Karpas-422 (cell line): ENCODE measurements around the gene SULT1A3. TPM values are rescaled to one million over a fixed set of nuclear protein-coding genes. Genes with fewer than 3 reads are reported as not detected.
"Not testable (repeated sequence)": the region's sequence is repeated elsewhere in the genome, so short reads cannot be mapped to it uniquely, and the experiment has no call there.

Experiments
- DNase-seq: peaks from one replicate; pipeline ENCODE4 v3.0.0-alpha.2; 2015
- H2AFZ ChIP-seq: fragments of 200-600 bp; sonication (generic); 2 replicates; pipeline ENCODE4 v1.6.1; 2014; ENCODE audit warnings: antibody characterized with exemption, low read length, mixed read lengths
- H3K27ac ChIP-seq: fragments of 200-600 bp; sonication (generic); 2 replicates; pipeline ENCODE4 v1.5.1; 2014; ENCODE audit warnings: mild to moderate bottlenecking, low read length, moderate library complexity
- H3K27me3 ChIP-seq: fragments of 200-600 bp; sonication (generic); 2 replicates; pipeline ENCODE4 v1.6.1; 2014; ENCODE audit warnings: low read length, mixed read lengths
- H3K36me3 ChIP-seq: fragments of 200-600 bp; sonication (generic); 2 replicates; pipeline ENCODE4 v1.6.1; 2014; ENCODE audit warnings: low read length, mixed read lengths; ENCODE audit not compliant: insufficient read depth
- H3K4me1 ChIP-seq: fragments of 200-600 bp; sonication (generic); 2 replicates; pipeline ENCODE4 v1.6.1; 2014; ENCODE audit warnings: mild to moderate bottlenecking, low read length, mixed read lengths
- H3K4me2 ChIP-seq: fragments of 200-600 bp; sonication (generic); 2 replicates; pipeline ENCODE4 v1.6.1; 2014; ENCODE audit warnings: low read length, low read depth, mild to moderate bottlenecking; ENCODE audit not compliant: poor library complexity, severe bottlenecking
- H3K4me3 ChIP-seq: fragments of 200-600 bp; sonication (generic); 2 replicates; pipeline ENCODE4 v1.5.1; 2014; ENCODE audit warnings: mild to moderate bottlenecking, antibody characterized with exemption, low read length, mixed read lengths
- H3K79me2 ChIP-seq: fragments of 200-600 bp; sonication (generic); 2 replicates; pipeline ENCODE4 v1.6.1; 2014; ENCODE audit warnings: mild to moderate bottlenecking, low read length, mixed read lengths
- H3K9ac ChIP-seq: fragments of 200-600 bp; sonication (generic); 2 replicates; pipeline ENCODE4 v1.6.0; 2014; ENCODE audit warnings: low read length
- H3K9me2 ChIP-seq: fragments of 200-600 bp; sonication (generic), shearing (Covaris generic); replicated peaks from 2 replicates; pipeline ENCODE4 v1.6.0; 2014; ENCODE audit warnings: mild to moderate bottlenecking, low read length, moderate library complexity; ENCODE audit not compliant: insufficient read depth
- H3K9me3 ChIP-seq: fragments of 300-700, 200-600 bp; sonication (generic); 2 replicates; pipeline ENCODE4 v1.6.1; 2014; ENCODE audit warnings: low read length, mixed read lengths
- H4K20me1 ChIP-seq: fragments of 200-600 bp; sonication (generic); 2 replicates; pipeline ENCODE4 v1.6.1; 2014; ENCODE audit warnings: mild to moderate bottlenecking, antibody characterized with exemption, low read length, low read depth; ENCODE audit not compliant: insufficient read depth
- total RNA-seq: library from RNA; depleted of rRNA; stranded (reverse); fragments of >200 nt; shearing (Covaris generic); gene quantifications from 2 replicates; pipeline ENCODE4 v1.2.3, GENCODE V29; 2014; ENCODE audit warnings: low replicate concordance

Gene SULT1A3
- total RNA-seq, 1 experiment from 2014 or later = 7.1 TPM

DNA sequence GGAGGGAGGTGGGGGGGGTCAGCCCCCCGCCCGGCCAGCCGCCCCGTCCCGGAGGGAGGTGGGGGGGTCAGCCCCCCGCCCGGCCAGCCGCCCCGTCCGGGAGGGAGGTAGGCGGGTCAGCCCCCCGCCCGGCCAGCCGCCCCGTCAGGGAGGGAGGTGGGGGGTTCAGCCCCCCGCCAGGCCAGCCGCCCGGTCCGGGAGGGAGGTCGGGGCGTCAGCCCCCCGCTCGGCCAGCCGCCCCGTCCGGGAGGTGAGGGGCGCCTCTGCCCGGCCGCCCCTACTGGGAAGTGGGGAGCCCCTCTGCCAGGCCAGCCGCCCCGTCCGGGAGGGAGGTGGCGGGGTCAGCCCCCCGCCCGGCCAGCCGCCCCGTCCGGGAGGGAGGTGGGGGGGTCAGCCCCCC lies 29.6 kb upstream of the SULT1A3 start:
- H2AFZ ChIP-seq, DNase-seq, H3K4me3 ChIP-seq, H3K36me3 ChIP-seq, H3K4me2 ChIP-seq, H3K9ac ChIP-seq, H3K4me1 ChIP-seq, H4K20me1 ChIP-seq, H3K9me3 ChIP-seq, H3K9me2 ChIP-seq, H3K27me3 ChIP-seq, H3K79me2 ChIP-seq, H3K27ac ChIP-seq: not testable (repeated sequence)

DNA sequence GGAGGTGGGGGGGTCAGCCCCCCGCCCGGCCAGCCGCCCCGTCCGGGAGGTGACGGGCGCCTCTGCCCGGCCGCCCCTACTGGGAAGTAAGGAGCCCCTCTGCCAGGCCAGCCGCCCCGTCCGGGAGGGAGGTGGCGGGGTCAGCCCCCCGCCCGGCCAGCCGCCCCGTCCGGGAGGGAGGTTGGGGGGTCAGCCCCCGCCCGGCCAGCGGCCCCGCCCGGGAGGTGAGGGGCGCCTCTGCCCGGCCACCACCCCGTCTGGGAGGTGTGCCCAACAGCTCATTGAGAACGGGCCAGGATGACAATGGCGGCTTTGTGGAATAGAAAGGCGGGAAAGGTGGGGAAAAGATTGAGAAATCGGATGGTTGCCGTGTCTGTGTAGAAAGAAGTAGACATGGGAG lies 28.9 kb upstream of the SULT1A3 start:
- H2AFZ ChIP-seq, H4K20me1 ChIP-seq, H3K4me3 ChIP-seq, H3K36me3 ChIP-seq, DNase-seq, H3K9me3 ChIP-seq, H3K27ac ChIP-seq, H3K4me1 ChIP-seq, H3K9me2 ChIP-seq, H3K27me3 ChIP-seq, H3K9ac ChIP-seq, H3K4me2 ChIP-seq, H3K79me2 ChIP-seq: not testable (repeated sequence)

DNA sequence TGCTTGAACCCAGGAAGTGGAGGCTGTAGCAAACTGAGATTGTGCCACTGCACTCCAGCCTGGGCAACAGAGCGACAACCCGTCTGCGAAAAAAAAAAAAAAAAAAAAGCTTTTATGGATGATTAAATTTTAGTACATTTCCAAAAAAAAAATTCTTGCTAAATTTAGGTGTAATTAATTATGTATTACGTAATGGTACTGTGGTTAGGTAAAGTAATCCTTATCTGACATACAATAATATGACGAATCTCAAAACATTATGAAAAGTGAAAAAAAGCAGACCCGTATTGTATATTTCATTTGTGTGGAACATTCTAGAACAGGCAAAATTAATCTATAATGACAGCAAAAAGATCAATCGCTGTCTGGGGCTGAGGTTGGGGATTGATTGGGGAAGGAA lies 26.0 kb upstream of the SULT1A3 start:
- Histone ChIP-seq H3K27ac (no peak overlapping the region), H2AFZ (no peak overlapping the region), H3K4me3 (no peak overlapping the region), H3K9ac (no peak overlapping the region), H3K36me3 (no peaks in the 10 kb centered on the region), H3K27me3 (no peaks in the 10 kb centered on the region), H3K4me2 (no peak overlapping the region), H3K79me2 (no peaks in the 10 kb centered on the region), H3K9me3 (no peaks in the 10 kb centered on the region), H3K9me2 (no peaks in the 10 kb centered on the region), H4K20me1 (no peaks in the 10 kb centered on the region), H3K4me1 (no peaks in the 10 kb centered on the region)
- no peak for DNase-seq

DNA sequence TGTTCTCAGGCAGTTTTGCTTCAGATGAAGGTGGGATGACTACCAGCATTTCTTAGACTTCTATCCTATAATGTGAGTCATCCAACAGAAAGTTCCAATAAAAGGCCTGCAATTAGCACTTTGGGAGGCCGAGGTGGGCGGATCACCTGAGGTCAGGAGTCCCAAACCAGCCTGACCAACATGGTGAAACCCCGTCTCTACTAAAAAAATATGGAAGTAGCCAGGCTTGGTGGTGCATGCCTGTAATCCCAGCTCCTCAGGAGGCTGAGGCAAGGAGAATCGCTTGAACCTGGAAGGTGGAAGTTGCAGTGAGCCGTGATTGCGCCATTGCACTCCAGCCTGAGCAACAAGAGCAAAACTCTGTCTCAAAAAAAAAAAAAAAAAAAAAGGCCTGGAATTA lies 22.2 kb upstream of the SULT1A3 start:
- not testable (repeated sequence) for H3K36me3 ChIP-seq, H2AFZ ChIP-seq, H3K27ac ChIP-seq, H4K20me1 ChIP-seq, H3K9me2 ChIP-seq, H3K9ac ChIP-seq, H3K79me2 ChIP-seq, H3K4me1 ChIP-seq, H3K4me2 ChIP-seq, H3K9me3 ChIP-seq, DNase-seq, H3K4me3 ChIP-seq, H3K27me3 ChIP-seq

DNA sequence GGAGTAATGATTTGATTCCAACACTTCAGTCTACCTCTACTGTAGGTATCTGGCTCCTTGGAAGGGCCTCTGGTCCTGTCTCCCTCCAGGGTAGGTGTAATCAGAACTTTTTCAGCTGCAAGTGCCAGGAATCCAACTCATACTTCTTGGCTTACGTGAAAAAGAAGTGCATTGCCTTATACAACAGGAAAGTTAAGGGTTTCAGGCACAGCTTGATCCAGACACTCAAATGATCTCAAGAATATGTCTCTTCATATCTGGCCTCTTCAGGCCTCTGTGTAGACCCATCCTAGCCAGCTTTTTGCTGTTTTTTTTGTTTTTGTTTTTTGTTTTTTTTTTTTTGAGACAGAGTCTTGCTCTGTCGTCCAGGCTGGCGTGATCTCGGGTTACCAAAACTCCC lies 19.9 kb upstream of the SULT1A3 start:
- H3K27ac ChIP-seq = no peak overlapping the region
- no peaks in the 10 kb centered on the region for H3K27me3 ChIP-seq
- H3K4me1 ChIP-seq = peaks cover 6% of the 10 kb centered on the region
- H3K36me3 ChIP-seq = peaks cover 2% of the 10 kb centered on the region; the same call in 1 of the 2 replicates
- H3K79me2 ChIP-seq = peaks cover 5% of the 10 kb centered on the region
- no peaks in the 10 kb centered on the region for H3K9me2 ChIP-seq
- no peak overlapping the region for H3K4me3 ChIP-seq
- no peak overlapping the region for H3K4me2 ChIP-seq
- H3K9me3 ChIP-seq = no peaks in the 10 kb centered on the region
- no peak overlapping the region for H3K9ac ChIP-seq
- DNase-seq = no peak
- no peak overlapping the region for H2AFZ ChIP-seq
- no peaks in the 10 kb centered on the region for H4K20me1 ChIP-seq

DNA sequence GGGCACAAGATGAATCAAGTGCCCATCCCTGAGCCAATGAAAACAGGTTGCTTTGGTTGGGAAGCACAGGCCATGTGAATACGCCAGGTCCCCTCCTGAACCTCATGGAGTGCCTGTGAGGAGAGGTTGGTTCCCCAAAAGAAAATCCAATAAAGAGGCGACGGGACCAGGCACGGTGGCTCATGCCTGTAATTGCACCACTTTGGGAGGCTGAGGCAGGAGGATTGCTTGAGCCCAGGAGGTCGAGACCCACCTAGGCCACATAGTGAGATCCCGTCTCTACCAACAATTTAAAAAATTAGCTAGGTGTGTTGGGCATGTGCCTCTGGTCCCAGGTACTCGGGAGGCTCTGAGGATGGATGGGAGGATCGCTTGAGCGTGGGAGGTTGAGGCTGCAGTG lies 19.1 kb upstream of the SULT1A3 start:
- no peaks in the 10 kb centered on the region for H4K20me1 ChIP-seq
- no peaks in the 10 kb centered on the region for H3K9me3 ChIP-seq
- H3K27ac ChIP-seq = no peak overlapping the region
- no peak overlapping the region for H3K4me2 ChIP-seq
- no peaks in the 10 kb centered on the region for H3K9me2 ChIP-seq
- H3K4me3 ChIP-seq = no peak overlapping the region
- peaks cover 10% of the 10 kb centered on the region for H3K4me1 ChIP-seq
- H2AFZ ChIP-seq = no peak overlapping the region
- no peak for DNase-seq
- peaks cover 3% of the 10 kb centered on the region; the same call in 1 of the 2 replicates for H3K36me3 ChIP-seq
- H3K79me2 ChIP-seq = peaks cover 12% of the 10 kb centered on the region
- H3K27me3 ChIP-seq = no peaks in the 10 kb centered on the region
- H3K9ac ChIP-seq = no peak overlapping the region

DNA sequence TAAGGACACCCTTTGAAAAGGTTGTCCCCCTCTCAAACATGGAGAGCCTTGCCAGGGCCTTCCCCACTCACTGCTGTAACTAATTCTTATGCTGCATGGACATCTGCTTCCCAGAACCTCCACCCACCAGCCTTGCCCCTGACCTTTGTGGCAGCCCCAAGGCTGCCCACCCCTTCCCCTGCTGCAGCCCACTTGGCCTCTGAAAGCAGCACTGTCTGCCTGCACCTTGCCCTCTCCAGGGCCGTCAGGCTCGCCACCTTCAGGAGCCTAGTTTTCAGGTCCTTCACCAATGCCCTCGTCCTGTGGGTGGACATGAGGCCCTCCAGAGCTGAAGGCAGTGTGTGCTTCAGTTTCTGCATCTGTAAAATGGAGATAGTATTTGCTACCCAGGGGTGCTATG lies 18.3 kb upstream of the SULT1A3 start:
- Histone ChIP-seq H3K9me2 (no peaks in the 10 kb centered on the region), H4K20me1 (no peaks in the 10 kb centered on the region), H3K27me3 (no peaks in the 10 kb centered on the region), H3K4me1 (peaks cover 18% of the 10 kb centered on the region), H3K9ac (no peak overlapping the region), H3K79me2 (peaks cover 19% of the 10 kb centered on the region), H3K36me3 (peaks cover 3% of the 10 kb centered on the region; the same call in 1 of the 2 replicates), H3K4me2 (no peak overlapping the region), H3K27ac (no peak overlapping the region), H2AFZ (no peak overlapping the region), H3K4me3 (no peak overlapping the region), H3K9me3 (no peaks in the 10 kb centered on the region)
- no peak for DNase-seq

DNA sequence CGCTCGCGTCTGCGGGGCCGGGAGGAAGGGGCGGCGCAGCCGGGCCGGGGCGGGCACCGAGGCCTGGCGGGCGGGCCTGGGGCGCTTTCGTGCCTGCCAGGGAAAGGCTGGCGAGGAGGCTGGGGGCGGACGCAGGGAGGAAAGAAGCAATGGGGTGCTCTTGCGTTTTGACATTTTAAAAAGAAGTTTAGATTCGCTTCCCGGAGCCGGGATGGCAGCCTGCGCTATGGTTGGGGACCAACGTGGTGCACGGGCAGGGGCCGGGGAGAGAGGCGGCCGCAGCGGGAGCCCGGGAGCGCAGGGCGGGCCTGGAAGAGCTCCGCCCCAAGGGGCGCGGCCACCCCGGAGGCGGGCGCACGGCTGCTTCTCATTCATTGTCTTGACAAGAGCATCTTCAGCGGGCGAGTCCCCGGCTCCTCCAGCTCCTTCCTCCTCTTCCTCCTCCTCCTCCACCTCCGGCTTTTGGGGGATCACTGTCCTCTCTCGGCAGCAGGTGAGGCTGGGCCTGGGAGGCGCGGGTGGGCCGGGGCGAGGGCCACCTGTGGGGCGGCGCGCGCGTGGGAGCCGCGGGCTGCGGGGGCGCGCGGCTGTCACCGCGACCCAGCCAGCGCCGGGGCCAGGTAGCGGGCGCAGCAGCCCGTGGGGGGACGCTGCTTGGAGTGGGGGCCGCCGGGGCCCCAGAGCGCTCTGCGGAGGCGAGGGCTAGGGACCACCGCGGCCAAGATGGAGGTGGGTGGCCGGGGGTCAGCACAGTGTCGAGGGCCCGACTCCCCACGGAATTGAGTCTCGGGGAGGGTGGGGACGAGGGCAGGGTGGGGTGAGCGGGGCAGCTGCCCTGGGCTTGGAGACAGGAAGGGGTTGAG lies 15.6 kb upstream of the SULT1A3 start, which contains the start of gene CORO1A:
TSS of gene CORO1A (plus strand) at position 370 of the 863 bp plus-strand sequence. CDS start 1,608 bp downstream, outside the sequence.
- H3K27ac ChIP-seq = peak within 1 kb of the TSS; percentile 99
- H3K36me3 ChIP-seq = peaks cover 23% of the 10 kb centered on the region
- H3K79me2 ChIP-seq = peaks cover 37% of the 10 kb centered on the region
- peak within 1 kb of the TSS; percentile 100 for H3K4me3 ChIP-seq
- H3K27me3 ChIP-seq = no peaks in the 10 kb centered on the region
- no peaks in the 10 kb centered on the region for H3K9me3 ChIP-seq
- H2AFZ ChIP-seq = peak within 1 kb of the TSS; percentile 88
- 0 out of 2 replicates have a peak, but pooled peaks cover 3% of the 10 kb centered on the region for H4K20me1 ChIP-seq
- peak within 1 kb of the TSS; percentile 89 for H3K4me2 ChIP-seq
- peak within 1 kb of the TSS; percentile 100 for H3K9ac ChIP-seq
- H3K4me1 ChIP-seq = peaks cover 37% of the 10 kb centered on the region
- H3K9me2 ChIP-seq = no peaks in the 10 kb centered on the region
- DNase-seq = peak; percentile 95
